PC-9 (cell line): ENCODE measurements around the gene MICOS13. TPM values are rescaled to one million over a fixed set of nuclear protein-coding genes. Genes with fewer than 3 reads are reported as not detected.

Experiments used
- BruUV-seq: library from RNA; stranded (reverse); fragments of 400-500 nt; replicated peaks from 2 replicates; lab custom pipeline; 2021; lab: Mats Ljungman, UMichigan
- CTCF ChIA-PET: fragments of 300-600 bp; sonication (Branson Sonifier 250); formaldehyde crosslinking; loops from one replicate; lab custom pipeline; 2022; ENCODE audit warnings: antibody characterized with exemption; lab: Charles Lee
- POLR2A ChIA-PET: fragments of 300-600 bp; sonication (Branson Sonifier 250); formaldehyde crosslinking; loops from one replicate; lab custom pipeline; 2022; ENCODE audit warnings: antibody characterized with exemption; ENCODE audit not compliant: unreplicated experiment; lab: Charles Lee
- DNase-seq, 2 experiments: peaks; one replicate each; pipeline versions ENCODE4 v3.0.0 to v3.0.0-alpha.2; 2015 to 2022; ENCODE audit warnings: mixed read lengths in 1 of 2
- H2AFZ ChIP-seq: fragments of 200-600 bp; sonication (generic); 2 replicates; pipeline ENCODE4 v1.8.1; 2017; ENCODE audit warnings: antibody characterized with exemption
- H3F3A ChIP-seq: fragments of 200-600 bp; sonication (generic); 2 replicates; pipeline ENCODE4 v1.8.1; 2017; ENCODE audit warnings: antibody characterized with exemption, mild to moderate bottlenecking, low read depth; ENCODE audit not compliant: insufficient read depth
- H3K27ac ChIP-seq: fragments of 200-600 bp; sonication (generic); 2 replicates; pipeline ENCODE4 v1.6.1; 2016; ENCODE audit warnings: mixed run types
- H3K27me3 ChIP-seq: fragments of 200-600 bp; sonication (generic); 2 replicates; pipeline ENCODE4 v1.6.1; 2016; ENCODE audit warnings: low read depth, mixed run types; ENCODE audit not compliant: insufficient read depth
- H3K36me3 ChIP-seq: fragments of 200-600 bp; sonication (generic); 2 replicates; pipeline ENCODE4 v1.6.1; 2016; ENCODE audit warnings: low read depth, mixed run types
- H3K4me1 ChIP-seq: fragments of 200-600 bp; sonication (generic); replicated peaks from 2 replicates; pipeline ENCODE4 v1.6.1; 2016; ENCODE audit warnings: mixed run types; ENCODE audit not compliant: insufficient read depth
- H3K4me2 ChIP-seq: fragments of 200-600 bp; sonication (generic); 2 replicates; pipeline ENCODE4 v1.6.1; 2017; ENCODE audit warnings: mixed run types
- H3K4me3 ChIP-seq: fragments of 200-600 bp; sonication (generic); 2 replicates; pipeline ENCODE4 v1.6.1; 2016; ENCODE audit warnings: mixed run types
- H3K79me2 ChIP-seq: fragments of 200-600 bp; sonication (generic); 2 replicates; pipeline ENCODE4 v1.6.1; 2017; ENCODE audit warnings: low read depth, mixed run types
- H3K9me2 ChIP-seq: fragments of 200-600 bp; sonication (generic); 2 replicates; pipeline ENCODE4 v1.8.1; 2017; ENCODE audit warnings: mild to moderate bottlenecking; ENCODE audit not compliant: insufficient read depth
- H3K9me3 ChIP-seq: fragments of 200-600 bp; sonication (generic); 2 replicates; pipeline ENCODE4 v1.8.1; 2016; ENCODE audit warnings: low read depth; ENCODE audit not compliant: insufficient read depth
- H4K20me1 ChIP-seq: fragments of 200-600 bp; sonication (generic); 2 replicates; pipeline ENCODE4 v1.8.1; 2017; ENCODE audit not compliant: insufficient read depth
- CTCF ChIP-seq: fragments of 200-600 bp; sonication (generic); conservative IDR thresholded peaks from 2 replicates; pipeline ENCODE4 v1.6.1; 2017; ENCODE audit warnings: mixed run types, antibody characterized with exemption, mild to moderate bottlenecking, moderate library complexity
- EZH2 ChIP-seq: fragments of 200-600 bp; sonication (generic); IDR thresholded peaks from 2 replicates; pipeline ENCODE4 v1.8.0; 2017; ENCODE audit warnings: antibody characterized with exemption, low read depth
- intact Hi-C: fragments of 100-400 bp; cut with micrococcal nuclease; formaldehyde crosslinking; loops from one replicate; pipeline ENCODE4 v1.10.0; 2022; ENCODE audit not compliant: unreplicated experiment
- total RNA-seq: library from RNA; stranded (reverse); gene quantifications from 2 replicates; pipeline ENCODE4 v1.2.3, GENCODE V29; 2021

MICOS13 gene
- total RNA-seq, 1 experiment from 2014 or later: 34.7 TPM

DNA sequence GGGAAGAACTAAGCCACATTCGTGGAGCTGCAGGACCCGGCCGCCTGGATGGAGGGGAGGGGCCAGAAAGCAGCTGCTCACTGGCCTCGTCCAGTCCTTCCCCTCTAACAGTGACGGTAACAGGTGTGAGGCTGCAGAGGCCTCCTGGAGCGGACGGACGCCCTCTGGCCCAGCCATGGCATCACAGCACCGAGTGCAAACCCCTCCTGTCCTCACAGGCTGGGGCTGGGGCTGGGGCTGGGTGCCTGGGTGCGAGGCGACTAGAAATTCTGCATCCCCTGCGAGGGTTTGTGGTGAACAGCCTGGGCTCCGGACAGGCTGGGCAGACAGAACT lies 3.6 kb downstream of the MICOS13 start:
- Histone ChIP-seq H3F3A (no peaks in the 10 kb centered on the region), H3K4me1 (no peaks in the 10 kb centered on the region), H3K79me2 (peaks cover 9% of the 10 kb centered on the region), H3K9me2 (no peaks in the 10 kb centered on the region), H4K20me1 (no peaks in the 10 kb centered on the region), H3K4me2 (no peak overlapping the region), H3K4me3 (no peak overlapping the region), H3K9me3 (no peaks in the 10 kb centered on the region), H3K36me3 (no peaks in the 10 kb centered on the region), H2AFZ (no peak overlapping the region), H3K27ac (no peak overlapping the region), H3K27me3 (no peaks in the 10 kb centered on the region)
- DNase-seq: no peak
- intact Hi-C loops: no loop called here
- ChIA-PET POLR2A (no interaction called here), CTCF (no interaction called here)
- TF ChIP-seq EZH2 (no peak), CTCF (no peak)
- no TSS peak for BruUV-seq

DNA sequence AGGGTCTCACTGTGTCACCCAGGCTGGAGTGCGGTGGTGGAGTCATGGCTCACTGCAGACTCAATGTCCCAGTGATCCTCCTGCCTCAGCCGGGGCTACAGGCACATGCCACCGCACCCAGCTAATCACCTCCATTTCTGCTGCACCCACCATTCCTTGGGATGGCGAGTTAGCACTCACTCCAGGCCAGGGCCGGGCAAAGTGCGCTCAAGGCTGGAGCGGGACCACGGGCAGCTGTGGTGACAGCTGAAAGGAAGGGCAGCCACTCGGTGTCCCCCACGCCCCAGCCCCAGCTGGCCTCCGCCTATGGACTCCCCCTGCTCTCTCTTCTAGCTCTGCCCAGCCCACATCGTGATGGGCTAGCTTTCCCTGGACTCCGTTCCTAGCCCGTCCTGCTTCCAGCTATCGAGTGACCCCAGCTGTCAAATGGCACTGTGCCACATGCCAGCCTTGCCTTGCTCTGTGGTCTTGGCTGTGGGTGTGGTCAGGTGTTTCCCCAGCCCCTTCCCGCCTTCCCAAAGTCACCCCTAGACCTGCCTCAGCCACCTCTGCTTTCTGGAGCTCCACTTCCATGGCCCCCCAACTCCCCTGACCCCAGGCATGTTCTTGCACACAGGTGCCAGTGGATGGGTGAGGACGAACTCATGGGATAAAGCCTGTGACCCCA lies 4.1 kb downstream of the MICOS13 start:
- BruUV-seq: no TSS peak
- Histone ChIP-seq H3K79me2 (peaks cover 9% of the 10 kb centered on the region), H2AFZ (no peak overlapping the region), H3K27ac (no peak overlapping the region), H3K4me3 (no peak overlapping the region), H3K36me3 (no peaks in the 10 kb centered on the region), H3F3A (no peaks in the 10 kb centered on the region), H3K9me3 (no peaks in the 10 kb centered on the region), H3K4me2 (no peak overlapping the region), H3K4me1 (no peaks in the 10 kb centered on the region), H3K27me3 (no peaks in the 10 kb centered on the region), H3K9me2 (no peaks in the 10 kb centered on the region), H4K20me1 (no peaks in the 10 kb centered on the region)
- intact Hi-C loops: no loop called here
- POLR2A ChIA-PET: no interaction called here
- TF ChIP-seq EZH2: no peak
- no peak for TF ChIP-seq CTCF
- CTCF ChIA-PET: no interaction called here
- no peak for DNase-seq

DNA sequence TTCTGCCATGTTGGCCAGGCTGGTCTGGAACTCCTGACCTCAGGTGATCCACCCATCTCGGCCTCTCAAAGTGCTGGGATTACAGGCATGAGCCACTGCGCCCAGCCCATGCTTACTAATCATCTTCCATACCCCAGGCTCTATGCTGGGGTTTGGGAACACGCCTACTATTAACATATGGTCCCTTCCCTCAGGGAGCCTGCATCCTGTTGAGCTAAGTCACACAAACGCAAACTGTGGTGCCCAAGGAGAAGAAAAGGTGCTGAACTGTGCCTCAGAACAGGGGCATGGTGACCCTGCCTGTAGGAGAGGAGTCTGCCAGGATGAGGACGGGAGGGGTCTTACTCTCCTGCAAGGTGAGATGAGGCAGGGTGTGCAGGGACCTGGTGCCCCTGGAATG lies 5.6 kb downstream of the MICOS13 start:
- BruUV-seq: no TSS peak
- Histone ChIP-seq H3K9me2 (no peaks in the 10 kb centered on the region), H2AFZ (no peak overlapping the region), H3F3A (no peaks in the 10 kb centered on the region), H3K4me1 (no peaks in the 10 kb centered on the region), H4K20me1 (no peaks in the 10 kb centered on the region), H3K9me3 (no peaks in the 10 kb centered on the region), H3K36me3 (no peaks in the 10 kb centered on the region), H3K27me3 (no peaks in the 10 kb centered on the region), H3K27ac (no peak overlapping the region), H3K4me3 (no peak overlapping the region), H3K4me2 (no peak overlapping the region), H3K79me2 (peaks cover 6% of the 10 kb centered on the region)
- ChIA-PET CTCF (no interaction called here), POLR2A (no interaction called here)
- intact Hi-C loops: no loop called here
- no peak for TF ChIP-seq CTCF
- no peak for DNase-seq
